ENCODE data around the gene ZNF814.
"Not testable (repeated sequence)": the region's sequence is repeated elsewhere in the genome, so short reads cannot be mapped to it uniquely, and the experiment has no call there.

ZNF814 gene

GRCh38 chr19:57815247-57816075, 73.4 kb downstream of the ZNF814 start:
- no peak for DNase-seq

GRCh38 chr19:57814505-57815246, 74.2 kb downstream of the ZNF814 start, which contains the start of gene ZNF552:
Gene ZNF552, minus strand, starts transcription at chr19:57814913. Its CDS starts 170 bp downstream, at chr19:57814743.
- peak; percentile 96 for DNase-seq

- no peak for DNase-seq
These were observed 74.8 kb downstream of the ZNF814 start for GRCh38 chr19:57813919-57814504.

- DNase-seq: not testable (repeated sequence)
These were observed 75.6 kb downstream of the ZNF814 start for GRCh38 chr19:57812975-57813820.

- no peak for DNase-seq
These were observed 76.6 kb downstream of the ZNF814 start for GRCh38 chr19:57812226-57812625.

GRCh38 chr19:57810410-57811295, 78.2 kb downstream of the ZNF814 start:
- not testable (repeated sequence) for DNase-seq

- peak; percentile 36 for DNase-seq
These were observed 81.3 kb downstream of the ZNF814 start for GRCh38 chr19:57807541-57807940.

GRCh38 chr19:57803594-57804325, 85.1 kb downstream of the ZNF814 start:
- peak; percentile 96 for DNase-seq

GRCh38 chr19:57803265-57803593, 85.6 kb downstream of the ZNF814 start:
- DNase-seq: no peak

GRCh38 chr19:57802269-57802668, 86.6 kb downstream of the ZNF814 start:
- no peak for DNase-seq

- no peak for DNase-seq
These were observed 88.1 kb downstream of the ZNF814 start for GRCh38 chr19:57800696-57801095.

Data from NCI-H226 (cell line).